ENCODE measurements around the gene ARF3. TPM values are rescaled to one million over a fixed set of nuclear protein-coding genes. Genes with fewer than 3 reads are reported as not detected.

ARF3 gene
- polyA plus RNA-seq, 6 donors from 2014 or later: 21.7 to 40.3 (median 25.8) TPM

DNA sequence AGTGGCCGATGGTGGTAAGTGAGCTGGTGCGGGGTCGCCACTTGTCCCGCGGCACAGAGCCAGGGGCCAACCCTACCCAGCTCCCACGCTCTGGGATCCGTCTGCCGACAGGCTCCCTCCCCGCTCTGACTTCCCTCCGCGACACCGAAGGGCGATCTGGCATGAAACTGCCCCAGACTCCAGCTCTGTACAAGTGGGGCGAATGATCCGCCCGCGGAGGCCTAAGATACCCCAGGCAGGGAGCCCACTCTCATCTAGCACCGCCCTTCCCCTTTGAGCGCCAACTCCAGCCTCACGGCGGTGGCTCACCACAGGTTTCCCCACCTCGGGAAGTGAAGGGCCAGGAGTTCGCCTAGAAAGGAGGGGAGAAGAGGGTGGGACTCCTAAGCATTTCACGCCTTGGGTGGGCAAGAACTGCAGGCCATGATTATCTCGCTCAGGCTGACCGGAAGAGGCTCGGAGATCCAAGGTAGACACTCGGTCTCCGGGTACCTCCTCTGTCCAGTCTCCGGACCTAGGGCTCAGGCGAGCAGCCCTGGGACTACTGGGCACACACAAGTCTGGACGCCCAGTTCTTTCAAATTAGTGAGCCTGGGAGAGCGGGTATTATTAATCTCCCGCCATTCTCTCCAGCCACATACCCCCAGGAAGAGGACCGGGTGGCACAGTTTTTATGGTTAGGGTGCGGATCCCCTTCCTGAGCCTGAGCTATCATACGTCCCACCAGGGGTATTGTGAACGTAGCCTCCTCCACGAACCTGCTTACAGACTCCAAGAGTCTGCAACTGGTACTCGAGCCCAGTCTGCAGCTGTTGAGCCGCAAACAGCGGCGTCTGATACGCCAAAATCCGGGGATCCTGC, 21.7 kb upstream of the ARF3 start:
- no peak for ATAC-seq (ENCODE audit: low read depth in 2 of 2)
- H3K27ac Mint-ChIP-seq: peak overlapping the region in 5 of 6 donors; percentile 35 to 90 (median 69)
- peaks cover 46 to 48% (median 47%) of the 10 kb centered on the region in 3 donors for H3K4me1 Mint-ChIP-seq
- no peak for DNase-seq
- H3K36me3 Mint-ChIP-seq: peaks cover 0 to 15% of the 10 kb centered on the region in 2 donors
- peaks cover 58 to 82% (median 78%) of the 10 kb centered on the region in 3 donors for H3K27me3 Mint-ChIP-seq
- peak overlapping the region; percentile 84 to 94 (median 92) for H3K4me3 Mint-ChIP-seq
- no peaks in the 10 kb centered on the region for H3K9me3 Mint-ChIP-seq

DNA sequence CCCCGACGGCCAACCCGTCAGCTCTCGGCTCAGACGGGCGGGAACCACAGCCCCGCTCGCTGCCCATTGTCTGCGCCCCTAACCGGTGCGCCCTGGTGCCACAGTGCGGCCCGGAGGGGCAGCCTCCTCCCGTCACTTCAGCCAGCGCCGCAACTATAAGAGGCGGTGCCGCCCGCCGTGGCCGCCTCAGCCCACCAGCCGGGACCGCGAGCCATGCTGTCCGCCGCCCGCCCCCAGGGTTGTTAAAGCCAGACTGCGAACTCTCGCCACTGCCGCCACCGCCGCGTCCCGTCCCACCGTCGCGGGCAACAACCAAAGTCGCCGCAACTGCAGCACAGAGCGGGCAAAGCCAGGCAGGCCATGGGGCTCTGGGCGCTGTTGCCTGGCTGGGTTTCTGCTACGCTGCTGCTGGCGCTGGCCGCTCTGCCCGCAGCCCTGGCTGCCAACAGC, 21.0 kb upstream of the ARF3 start, which contains the start of gene WNT1:
Gene WNT1, plus strand, starts transcription at position 32 of the 450 bp plus-strand sequence. Its CDS starts 329 bp downstream, at position 361.
- no peak for DNase-seq
- Mint-ChIP-seq H3K4me3 (peak within 1 kb of the TSS; percentile 84 to 94 (median 92)), H3K36me3 (peaks cover 0 to 15% of the 10 kb centered on the region in 2 donors), H3K4me1 (peaks cover 46 to 55% (median 47%) of the 10 kb centered on the region in 3 donors), H3K27me3 (peaks cover 52 to 82% (median 82%) of the 10 kb centered on the region in 3 donors), H3K27ac (peak within 1 kb of the TSS; percentile 80 to 93 (median 86)), H3K9me3 (no peaks in the 10 kb centered on the region)
- ATAC-seq (ENCODE audit: low read depth in 2 of 2): peak; percentile 6 to 9

DNA sequence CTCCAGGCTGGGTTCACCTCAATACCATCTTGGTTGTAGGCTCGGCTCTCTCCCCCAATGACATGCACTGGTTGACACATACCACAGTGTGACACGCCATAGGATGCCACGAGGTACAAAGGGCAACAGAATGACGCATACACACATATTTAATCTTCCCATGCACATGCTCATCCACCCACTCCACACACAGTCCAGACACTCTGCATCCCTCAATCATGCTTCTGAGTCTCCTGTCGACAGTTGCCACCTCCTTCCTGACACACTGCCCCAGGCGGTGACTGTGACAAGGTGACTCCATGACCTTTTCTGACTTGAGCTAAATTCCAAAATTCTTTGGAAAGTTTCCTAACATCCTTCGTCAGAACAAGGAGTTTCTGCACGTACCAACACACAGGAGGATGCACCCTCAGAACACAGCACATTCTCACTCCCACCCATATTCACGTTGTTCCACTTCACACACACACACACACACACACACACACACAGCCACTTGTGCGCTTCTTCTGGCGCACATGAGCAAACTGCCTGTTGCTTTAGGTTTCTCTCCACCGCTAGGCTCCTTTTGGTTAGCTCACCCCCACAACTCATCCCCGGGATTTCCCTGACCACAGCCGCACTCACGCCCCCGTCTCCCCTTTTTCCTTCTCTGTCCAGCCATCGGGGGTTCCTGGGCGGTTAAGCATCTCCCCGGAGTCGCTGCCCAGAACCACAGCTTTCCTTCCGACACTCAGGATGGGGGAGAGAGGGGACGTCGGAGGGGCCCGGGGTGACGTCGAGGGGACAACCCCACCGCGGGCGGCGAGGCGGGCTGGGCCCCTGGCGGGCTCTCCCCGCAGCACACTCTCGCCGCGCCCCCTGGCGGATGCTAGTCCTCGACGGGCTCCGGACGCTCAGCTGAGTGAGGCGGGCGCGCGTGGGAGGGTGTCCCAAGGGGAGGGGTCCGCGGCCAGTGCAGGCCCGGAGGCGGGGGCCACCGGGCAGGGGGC, 20.3 kb upstream of the ARF3 start:
- ATAC-seq (ENCODE audit: low read depth in 2 of 2): peak; percentile 70 to 74
- no peaks in the 10 kb centered on the region for H3K9me3 Mint-ChIP-seq
- peak overlapping the region; percentile 16 to 89 (median 76) for H3K4me3 Mint-ChIP-seq
- DNase-seq: peak; percentile 84
- H3K4me1 Mint-ChIP-seq: peaks cover 47 to 58% (median 48%) of the 10 kb centered on the region in 3 donors
- H3K36me3 Mint-ChIP-seq: peaks cover 0 to 15% of the 10 kb centered on the region in 2 donors
- H3K27ac Mint-ChIP-seq: peak overlapping the region; percentile 80 to 93 (median 86)
- peaks cover 59 to 88% (median 85%) of the 10 kb centered on the region in 3 donors for H3K27me3 Mint-ChIP-seq

DNA sequence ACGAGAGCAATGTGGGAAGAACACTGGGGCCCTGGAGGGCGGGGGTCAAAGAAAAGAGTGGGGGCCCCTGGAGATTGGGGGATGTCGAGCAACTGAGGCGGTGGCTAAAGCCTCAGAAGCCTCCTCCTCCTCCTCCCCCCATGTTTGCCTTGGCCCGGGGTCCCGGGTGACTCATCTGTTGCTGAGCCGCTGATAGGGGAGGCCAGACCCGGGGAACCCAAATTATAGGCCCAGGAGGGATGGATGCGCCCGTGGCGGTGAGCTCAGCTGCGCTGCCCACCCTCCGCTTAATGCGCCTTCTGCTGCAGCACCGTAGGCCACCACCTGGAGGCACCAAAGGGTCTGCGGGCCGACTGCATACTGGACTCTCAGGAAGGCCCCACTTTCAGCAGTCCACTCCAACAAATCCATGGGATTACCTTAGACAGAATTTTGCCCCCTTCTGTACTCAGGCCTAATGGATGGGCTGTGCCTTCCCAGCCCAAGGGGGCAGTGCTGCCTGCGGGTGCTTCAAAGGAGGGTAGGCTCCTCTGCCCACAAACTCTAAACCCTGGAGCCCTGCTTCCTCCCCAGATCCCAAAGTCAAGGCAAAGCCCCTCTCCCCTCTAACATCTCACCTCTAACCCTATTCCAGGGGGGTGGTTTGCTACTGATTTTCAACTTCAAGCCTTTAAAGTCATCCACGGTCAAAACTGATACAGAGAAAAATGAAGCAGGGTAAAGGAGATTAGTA, 16.8 kb upstream of the ARF3 start:
- no peaks in the 10 kb centered on the region for H3K9me3 Mint-ChIP-seq
- DNase-seq (no peak), ATAC-seq (ENCODE audit: low read depth in 2 of 2) (no peak)
- H3K4me3 Mint-ChIP-seq: peak overlapping the region in 1 of 8 donors; percentile 1
- peaks cover 35 to 59% (median 45%) of the 10 kb centered on the region in 3 donors for H3K4me1 Mint-ChIP-seq
- no peak overlapping the region for H3K27ac Mint-ChIP-seq
- H3K27me3 Mint-ChIP-seq: peaks cover 59 to 88% (median 84%) of the 10 kb centered on the region in 3 donors
- peaks cover 0 to 6% of the 10 kb centered on the region in 2 donors for H3K36me3 Mint-ChIP-seq

DNA sequence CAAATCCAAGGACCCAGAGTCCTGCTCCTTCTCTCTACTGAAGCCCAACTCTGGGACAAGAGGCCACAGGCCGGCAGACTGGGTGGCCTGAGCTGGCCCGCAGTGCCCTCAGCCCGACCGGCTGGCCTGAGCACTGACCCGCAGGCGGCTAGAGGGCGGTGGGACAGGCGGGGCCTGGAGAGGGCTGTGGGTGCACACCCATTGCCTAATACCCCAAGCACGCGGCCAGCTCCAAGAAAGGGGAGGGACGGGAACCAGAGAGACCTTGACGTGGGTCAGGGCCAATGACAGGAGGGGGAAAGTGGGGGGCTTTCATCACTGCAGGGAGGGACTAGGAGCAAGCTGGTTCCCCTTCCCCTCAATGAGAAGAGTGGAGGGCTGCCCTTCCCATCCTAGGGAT, 16.2 kb upstream of the ARF3 start:
- no peak for ATAC-seq (ENCODE audit: low read depth in 2 of 2)
- H3K4me1 Mint-ChIP-seq: peaks cover 33 to 58% (median 43%) of the 10 kb centered on the region in 3 donors
- peaks cover 0 to under 1% of the 10 kb centered on the region in 2 donors for H3K36me3 Mint-ChIP-seq
- H3K27me3 Mint-ChIP-seq: peaks cover 59 to 82% (median 78%) of the 10 kb centered on the region in 3 donors
- H3K9me3 Mint-ChIP-seq: no peaks in the 10 kb centered on the region
- no peak overlapping the region for H3K27ac Mint-ChIP-seq
- no peak overlapping the region for H3K4me3 Mint-ChIP-seq
- DNase-seq: no peak

DNA sequence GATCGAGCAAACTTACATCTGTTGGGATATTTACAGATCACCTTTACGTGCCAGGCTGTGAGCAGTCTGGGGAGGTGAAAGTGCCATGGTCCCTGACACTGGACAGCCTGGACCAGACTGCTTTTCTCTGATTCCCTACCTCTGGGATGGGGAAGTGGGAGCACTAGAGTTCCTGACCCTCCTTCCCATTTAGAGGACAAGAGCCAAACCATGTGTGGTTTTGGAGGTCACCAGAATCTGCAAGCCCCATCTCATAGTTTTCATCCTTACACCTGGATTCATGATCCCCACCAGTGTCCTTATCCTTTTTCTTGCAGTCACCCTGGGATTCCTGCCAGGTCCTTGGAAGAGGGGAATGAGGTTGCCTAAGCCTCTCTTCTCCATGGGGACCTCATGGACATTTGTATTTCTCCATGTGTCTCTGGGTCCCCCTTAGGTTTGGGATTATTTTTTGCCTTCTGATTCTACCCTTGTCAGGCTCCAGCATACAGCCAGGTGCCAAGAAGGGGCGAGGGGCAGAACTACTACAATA, 15.7 kb upstream of the ARF3 start:
- peaks cover 33 to 56% (median 45%) of the 10 kb centered on the region in 3 donors for H3K4me1 Mint-ChIP-seq
- DNase-seq: no peak
- no peaks in the 10 kb centered on the region for H3K9me3 Mint-ChIP-seq
- H3K4me3 Mint-ChIP-seq: no peak overlapping the region
- no peaks in the 10 kb centered on the region for H3K36me3 Mint-ChIP-seq
- H3K27ac Mint-ChIP-seq: no peak overlapping the region
- peaks cover 59 to 81% (median 77%) of the 10 kb centered on the region in 3 donors for H3K27me3 Mint-ChIP-seq
- ATAC-seq (ENCODE audit: low read depth in 2 of 2): no peak

DNA sequence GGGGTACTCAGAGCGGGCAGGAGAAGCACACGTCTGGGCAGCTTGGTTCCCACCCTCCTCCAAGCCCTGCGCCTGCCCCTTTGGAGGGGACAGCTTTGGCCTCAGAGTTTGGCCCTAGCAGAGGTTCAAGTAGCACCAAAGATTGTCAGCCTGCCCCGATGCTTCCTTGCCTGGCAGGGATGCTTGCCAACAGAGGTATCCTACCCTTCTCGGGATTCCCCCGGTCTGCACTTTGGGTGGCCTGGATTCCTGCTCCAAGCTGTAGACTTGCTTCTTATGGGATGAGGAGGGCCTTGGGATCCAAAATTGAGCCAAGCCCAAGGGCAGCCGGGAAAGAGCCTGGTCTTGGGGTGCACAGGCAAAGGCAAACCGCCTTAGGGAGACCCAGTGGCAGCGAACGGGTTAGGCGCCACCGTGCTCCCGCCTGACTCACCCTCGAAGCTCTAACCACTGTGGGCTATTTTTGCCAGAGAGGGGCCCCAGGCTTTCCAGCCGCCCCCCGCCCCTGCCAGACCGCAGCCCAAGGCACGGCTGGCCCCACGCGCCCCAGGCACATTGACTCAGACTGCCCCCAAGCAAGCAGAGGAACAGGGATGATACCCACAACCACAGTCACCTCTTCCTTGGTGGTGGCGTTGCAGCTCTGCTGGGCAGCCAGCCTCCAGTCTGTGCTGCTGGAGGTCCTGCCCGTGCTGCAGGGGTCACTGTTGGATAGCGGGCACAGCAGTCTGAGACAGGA, 15.1 kb upstream of the ARF3 start:
- DNase-seq (no peak), ATAC-seq (ENCODE audit: low read depth in 2 of 2) (no peak)
- H3K36me3 Mint-ChIP-seq: no peaks in the 10 kb centered on the region
- no peaks in the 10 kb centered on the region for H3K9me3 Mint-ChIP-seq
- no peak overlapping the region for H3K27ac Mint-ChIP-seq
- H3K27me3 Mint-ChIP-seq: peaks cover 54 to 74% (median 70%) of the 10 kb centered on the region in 3 donors
- peaks cover 26 to 49% (median 40%) of the 10 kb centered on the region in 3 donors for H3K4me1 Mint-ChIP-seq
- H3K4me3 Mint-ChIP-seq: peak overlapping the region in 5 of 8 donors; percentile 15 to 83 (median 60)

DNA sequence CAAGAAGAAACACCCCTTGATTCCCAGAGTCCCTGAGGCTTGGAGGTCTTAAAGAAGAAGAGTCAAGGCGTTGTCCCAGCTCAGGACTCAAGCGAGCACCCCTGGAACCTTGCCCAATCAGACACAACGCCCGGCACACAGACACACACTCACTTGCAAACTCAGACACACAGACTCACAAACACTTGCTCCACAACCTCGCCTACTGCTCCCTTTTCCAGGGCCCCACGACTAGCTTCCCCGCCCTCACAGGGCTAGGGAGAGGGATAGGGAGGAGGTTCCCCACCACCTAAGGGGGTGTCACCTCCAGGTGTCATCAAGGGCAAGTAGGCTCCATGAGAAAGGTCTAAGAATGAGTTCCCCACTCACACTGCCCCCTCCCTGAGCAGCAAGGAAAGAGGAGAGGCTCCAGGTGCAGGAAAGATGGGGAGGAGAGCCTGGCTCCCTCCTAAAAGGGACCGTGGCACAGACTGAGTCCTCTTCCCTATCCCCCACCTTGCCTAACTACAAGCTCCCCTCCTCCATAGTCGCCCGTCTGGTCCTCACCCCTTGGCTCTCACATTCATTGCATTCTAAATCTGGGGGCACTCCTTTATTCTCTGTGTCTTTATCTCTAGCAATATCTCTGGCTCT, 13.5 kb upstream of the ARF3 start:
- Mint-ChIP-seq H3K9me3 (no peaks in the 10 kb centered on the region), H3K27me3 (peaks cover 39 to 60% (median 55%) of the 10 kb centered on the region in 3 donors), H3K4me1 (peaks cover 27 to 52% (median 37%) of the 10 kb centered on the region in 3 donors), H3K4me3 (peak overlapping the region in 7 of 8 donors; percentile 57 to 90 (median 78)), H3K36me3 (no peaks in the 10 kb centered on the region), H3K27ac (peak overlapping the region in 3 of 6 donors; percentile 24 to 81 (median 54))
- DNase-seq: no peak
- ATAC-seq (ENCODE audit: low read depth in 2 of 2): no peak

DNA sequence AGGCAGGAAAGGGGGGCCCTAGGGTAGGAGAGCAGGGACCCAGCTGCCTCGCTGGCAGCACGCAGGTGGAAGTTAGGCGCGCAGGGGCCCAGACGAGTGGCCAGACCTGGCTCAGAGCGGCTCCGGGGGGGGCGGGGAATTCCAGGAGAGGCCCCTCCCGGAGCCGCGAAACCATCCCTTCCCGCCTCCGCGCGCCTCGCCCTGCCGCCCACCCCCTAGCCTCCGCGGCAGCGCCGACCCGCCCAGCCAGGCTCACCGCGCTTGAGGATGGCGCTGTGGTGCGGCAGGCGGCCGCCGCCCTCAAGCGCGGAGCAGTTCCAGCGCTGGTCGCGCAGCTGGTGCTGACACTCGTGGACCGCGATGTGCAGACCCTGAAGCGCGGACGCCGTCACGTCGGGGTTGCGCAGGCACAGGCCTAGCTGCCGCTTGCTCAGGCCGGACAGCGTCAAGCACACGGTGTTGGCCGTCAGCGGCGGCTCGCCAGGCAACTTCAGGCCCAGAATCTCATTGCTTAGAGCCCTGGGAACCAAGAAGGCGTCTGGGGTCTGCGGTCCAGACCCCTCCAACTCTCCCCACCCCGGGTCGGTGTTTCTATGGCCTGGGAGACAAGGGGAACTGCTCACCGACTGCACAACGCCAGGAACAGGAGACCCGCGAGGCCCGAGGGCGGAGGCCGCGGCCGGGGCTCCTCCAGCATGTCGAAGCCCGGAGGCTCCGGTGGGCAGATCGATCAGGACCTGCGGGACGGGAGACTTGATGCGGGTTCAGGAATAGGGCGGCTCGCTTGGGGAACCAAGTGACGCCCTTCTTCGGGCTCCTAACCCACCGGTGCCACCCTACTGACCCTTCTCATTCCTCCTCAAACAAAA, 12.8 kb upstream of the ARF3 start:
- peak; percentile 75 to 77 for ATAC-seq (ENCODE audit: low read depth in 2 of 2)

DNA sequence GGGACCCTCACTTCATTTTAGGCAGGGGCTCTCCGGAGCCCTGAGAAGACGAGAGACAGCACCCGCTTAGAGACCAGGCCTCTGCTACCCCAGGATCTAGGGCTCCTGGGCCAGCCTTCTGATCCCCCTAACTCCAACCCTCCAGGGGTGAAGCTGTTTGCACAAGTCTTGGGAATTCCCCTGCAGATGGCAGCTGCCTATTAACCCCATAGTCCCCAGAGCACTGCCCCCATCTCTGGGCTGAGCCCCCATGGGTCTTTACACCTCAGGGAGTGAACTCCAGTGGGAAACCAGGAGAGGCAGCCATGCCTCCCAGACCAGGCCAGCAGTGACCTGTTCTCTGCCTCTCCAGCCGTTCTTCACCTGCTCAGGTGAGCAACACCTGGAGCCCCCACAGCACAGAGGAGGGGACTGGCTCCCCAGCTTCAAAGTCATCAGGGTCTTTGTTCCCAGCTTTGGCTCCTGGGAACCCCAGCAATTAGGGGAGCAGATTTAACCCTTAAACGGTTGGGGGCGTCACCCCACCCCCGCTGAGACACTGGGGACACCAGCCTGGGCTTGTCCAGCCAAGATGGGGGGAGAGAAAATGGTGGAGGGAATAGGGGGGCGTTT, 12.0 kb upstream of the ARF3 start:
- H3K9me3 Mint-ChIP-seq: no peaks in the 10 kb centered on the region
- H3K4me3 Mint-ChIP-seq: peak overlapping the region in 6 of 8 donors; percentile 25 to 78 (median 50)
- H3K36me3 Mint-ChIP-seq: no peaks in the 10 kb centered on the region
- H3K27ac Mint-ChIP-seq: peak overlapping the region in 3 of 6 donors; percentile 38 to 70 (median 58)
- peaks cover 26 to 50% (median 39%) of the 10 kb centered on the region in 3 donors for H3K27me3 Mint-ChIP-seq
- peak; percentile 25 to 30 for ATAC-seq (ENCODE audit: low read depth in 2 of 2)
- peaks cover 27 to 57% (median 37%) of the 10 kb centered on the region in 3 donors for H3K4me1 Mint-ChIP-seq
- no peak for DNase-seq

More for the DNA sequence above, 12.8 kb upstream of the ARF3 start:
- H3K4me3 Mint-ChIP-seq: peak overlapping the region in 7 of 8 donors; percentile 56 to 90 (median 75)
- H3K9me3 Mint-ChIP-seq: no peaks in the 10 kb centered on the region
- DNase-seq: peak; percentile 42
- H3K27ac Mint-ChIP-seq: peak overlapping the region in 2 of 6 donors; percentile 41 to 70
- H3K36me3 Mint-ChIP-seq: no peaks in the 10 kb centered on the region
- peaks cover 27 to 57% (median 37%) of the 10 kb centered on the region in 3 donors for H3K4me1 Mint-ChIP-seq
- H3K27me3 Mint-ChIP-seq: peaks cover 32 to 58% (median 47%) of the 10 kb centered on the region in 3 donors
